ENCODE results near the gene CRTC1. TPM values are rescaled to one million over a fixed set of nuclear protein-coding genes. Genes with fewer than 3 reads are reported as not detected.
A peak's percentile ranks its signal among the peaks of the same experiment; 100 is the strongest.
"Not testable (repeated sequence)": the region's sequence is repeated elsewhere in the genome, so short reads cannot be mapped to it uniquely, and the experiment has no call there.

CRTC1 gene
- total RNA-seq, 1 donor from 2014 or later = 28.8 TPM

DNA sequence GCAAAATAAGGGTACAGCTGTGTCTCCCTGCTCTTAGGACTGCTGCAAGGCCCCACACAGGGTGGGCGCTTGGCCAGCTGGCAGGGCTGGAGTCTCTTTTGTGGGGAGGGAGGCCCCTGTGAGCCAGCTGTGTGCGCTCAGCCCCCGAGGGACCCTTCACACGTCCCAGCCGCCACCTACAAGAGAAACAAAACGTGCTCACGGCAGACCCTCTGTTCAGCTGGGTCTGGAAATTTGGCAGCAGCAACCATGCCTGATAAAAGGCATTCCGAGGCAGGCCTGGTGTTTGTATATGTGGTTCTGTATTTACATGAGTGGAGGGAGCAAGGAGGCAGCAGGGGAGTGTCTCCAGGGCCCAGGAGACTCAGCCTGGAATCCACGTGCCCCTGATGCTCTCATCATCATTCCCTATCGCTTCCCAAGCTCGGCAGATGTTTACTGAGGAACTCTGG is 49.7 kb downstream of the CRTC1 start:
- no peak for TF ChIP-seq CTCF (IDR thresholded peaks at IDR 0.05; ENCODE audit: partially characterized antibody, unreplicated experiment)
- Mint-ChIP-seq H3K4me3 (ENCODE audit: unreplicated experiment) (peak overlapping the region; percentile 70), H3K36me3 (ENCODE audit: unreplicated experiment) (no peaks in the 10 kb centered on the region), H3K27ac (ENCODE audit: unreplicated experiment) (peak overlapping the region; percentile 91), H3K9me3 (ENCODE audit: unreplicated experiment) (peaks cover 18% of the 10 kb centered on the region), H3K4me1 (ENCODE audit: low read depth, unreplicated experiment) (peaks cover 34% of the 10 kb centered on the region), H3K27me3 (ENCODE audit: unreplicated experiment) (peaks cover 10% of the 10 kb centered on the region)
- DNase-seq = peak; percentile 30

GRCh38 chr19:18733762-18734332 is 50.4 kb downstream of the CRTC1 start:
- H3K4me1 Mint-ChIP-seq (ENCODE audit: low read depth, unreplicated experiment) = peaks cover 34% of the 10 kb centered on the region
- not testable (repeated sequence) for H3K27me3 Mint-ChIP-seq (ENCODE audit: unreplicated experiment); H3K36me3 Mint-ChIP-seq (ENCODE audit: unreplicated experiment); DNase-seq
- peaks cover 20% of the 10 kb centered on the region for H3K9me3 Mint-ChIP-seq (ENCODE audit: unreplicated experiment)
- H3K4me3 Mint-ChIP-seq (ENCODE audit: unreplicated experiment) = peak overlapping the region; percentile 70
- peak overlapping the region; percentile 92 for H3K27ac Mint-ChIP-seq (ENCODE audit: unreplicated experiment)

GRCh38 chr19:18735324-18735723 is 51.8 kb downstream of the CRTC1 start:
- H3K9me3 Mint-ChIP-seq (ENCODE audit: unreplicated experiment) = peaks cover 20% of the 10 kb centered on the region
- H3K4me1 Mint-ChIP-seq (ENCODE audit: low read depth, unreplicated experiment) = peaks cover 42% of the 10 kb centered on the region
- TF ChIP-seq CTCF (IDR thresholded peaks at IDR 0.05; ENCODE audit: partially characterized antibody, unreplicated experiment) = no peak
- DNase-seq = peak; percentile 90
- peak overlapping the region; percentile 92 for H3K27ac Mint-ChIP-seq (ENCODE audit: unreplicated experiment)
- H3K36me3 Mint-ChIP-seq (ENCODE audit: unreplicated experiment) = no peaks in the 10 kb centered on the region
- H3K27me3 Mint-ChIP-seq (ENCODE audit: unreplicated experiment) = peaks cover 10% of the 10 kb centered on the region
- peak overlapping the region; percentile 65 for H3K4me3 Mint-ChIP-seq (ENCODE audit: unreplicated experiment)

- TF ChIP-seq CTCF (IDR thresholded peaks at IDR 0.05; ENCODE audit: partially characterized antibody, unreplicated experiment) = no peak
- Mint-ChIP-seq H3K27me3 (ENCODE audit: unreplicated experiment) (peaks cover 10% of the 10 kb centered on the region), H3K27ac (ENCODE audit: unreplicated experiment) (peak overlapping the region; percentile 92), H3K9me3 (ENCODE audit: unreplicated experiment) (peaks cover 20% of the 10 kb centered on the region), H3K4me3 (ENCODE audit: unreplicated experiment) (no peak overlapping the region), H3K36me3 (ENCODE audit: unreplicated experiment) (no peaks in the 10 kb centered on the region), H3K4me1 (ENCODE audit: low read depth, unreplicated experiment) (peaks cover 42% of the 10 kb centered on the region)
- DNase-seq = no peak
Measured at GRCh38 chr19:18735752-18736151, 52.3 kb downstream of the CRTC1 start.

- Mint-ChIP-seq H3K4me1 (ENCODE audit: low read depth, unreplicated experiment) (peaks cover 38% of the 10 kb centered on the region), H3K4me3 (ENCODE audit: unreplicated experiment) (no peak overlapping the region), H3K27ac (ENCODE audit: unreplicated experiment) (no peak overlapping the region), H3K27me3 (ENCODE audit: unreplicated experiment) (peaks cover 4% of the 10 kb centered on the region), H3K9me3 (ENCODE audit: unreplicated experiment) (peaks cover 17% of the 10 kb centered on the region), H3K36me3 (ENCODE audit: unreplicated experiment) (no peaks in the 10 kb centered on the region)
- DNase-seq = no peak
- no peak for TF ChIP-seq CTCF (IDR thresholded peaks at IDR 0.05; ENCODE audit: partially characterized antibody, unreplicated experiment)
Measured at GRCh38 chr19:18736415-18737336, 53.2 kb downstream of the CRTC1 start.
